OCI-LY3 (cell line): Measurements from ENCODE around the gene LAMA3.

Experiments
- EZH2phosphoT487 ChIP-seq: fragments of 200-600 bp; shearing (Covaris generic); IDR thresholded peaks from 2 replicates; pipeline ENCODE4 v1.6.1; 2018; ENCODE audit warnings: antibody characterized with exemption, mixed run types, low read depth
- TF ChIP-seq, protein P1 (sequence below): fragments of 200-600, 300-600 bp; sonication (generic); IDR thresholded peaks from 2 replicates; pipeline ENCODE4 v1.5.1; 2014; ENCODE audit warnings: antibody characterized with exemption, low read length, low read depth

- TF ChIP-seq, protein P1, sequence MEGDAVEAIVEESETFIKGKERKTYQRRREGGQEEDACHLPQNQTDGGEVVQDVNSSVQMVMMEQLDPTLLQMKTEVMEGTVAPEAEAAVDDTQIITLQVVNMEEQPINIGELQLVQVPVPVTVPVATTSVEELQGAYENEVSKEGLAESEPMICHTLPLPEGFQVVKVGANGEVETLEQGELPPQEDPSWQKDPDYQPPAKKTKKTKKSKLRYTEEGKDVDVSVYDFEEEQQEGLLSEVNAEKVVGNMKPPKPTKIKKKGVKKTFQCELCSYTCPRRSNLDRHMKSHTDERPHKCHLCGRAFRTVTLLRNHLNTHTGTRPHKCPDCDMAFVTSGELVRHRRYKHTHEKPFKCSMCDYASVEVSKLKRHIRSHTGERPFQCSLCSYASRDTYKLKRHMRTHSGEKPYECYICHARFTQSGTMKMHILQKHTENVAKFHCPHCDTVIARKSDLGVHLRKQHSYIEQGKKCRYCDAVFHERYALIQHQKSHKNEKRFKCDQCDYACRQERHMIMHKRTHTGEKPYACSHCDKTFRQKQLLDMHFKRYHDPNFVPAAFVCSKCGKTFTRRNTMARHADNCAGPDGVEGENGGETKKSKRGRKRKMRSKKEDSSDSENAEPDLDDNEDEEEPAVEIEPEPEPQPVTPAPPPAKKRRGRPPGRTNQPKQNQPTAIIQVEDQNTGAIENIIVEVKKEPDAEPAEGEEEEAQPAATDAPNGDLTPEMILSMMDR: no peak
- TF ChIP-seq EZH2phosphoT487: no peak
These were observed 56.1 kb downstream of the LAMA3 start for GRCh38 chr18:23745366-23745765.
